GM18520 (cell line): Measurements from ENCODE around the gene CTNND1.

Experiments used
- ATAC-seq: cut with Tn5 transposase; IDR thresholded peaks from one replicate; pipeline ENCODE4 v1.9.1; 2021; ENCODE audit not compliant: unreplicated experiment

CTNND1 gene

DNA sequence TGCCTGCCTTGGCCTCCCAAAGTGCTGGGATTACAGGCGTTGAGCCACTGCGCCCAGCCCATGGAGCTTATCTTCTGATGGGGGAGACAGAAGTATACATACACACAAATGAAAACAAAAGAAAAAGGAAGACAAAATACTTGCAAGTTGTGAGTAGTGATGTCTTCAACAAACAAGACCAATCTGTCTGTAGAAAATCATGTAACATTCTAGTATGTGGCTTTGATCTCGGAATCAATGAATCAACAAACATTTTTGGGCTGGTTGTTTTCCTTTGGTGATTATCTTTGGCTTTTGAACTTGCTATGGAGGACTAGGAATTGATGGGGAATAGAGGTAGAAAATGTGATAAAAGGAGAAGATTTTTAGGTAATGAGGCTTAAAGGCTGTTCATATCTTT, 3.4 kb upstream of the CTNND1 start:
- ATAC-seq, result no peak

DNA sequence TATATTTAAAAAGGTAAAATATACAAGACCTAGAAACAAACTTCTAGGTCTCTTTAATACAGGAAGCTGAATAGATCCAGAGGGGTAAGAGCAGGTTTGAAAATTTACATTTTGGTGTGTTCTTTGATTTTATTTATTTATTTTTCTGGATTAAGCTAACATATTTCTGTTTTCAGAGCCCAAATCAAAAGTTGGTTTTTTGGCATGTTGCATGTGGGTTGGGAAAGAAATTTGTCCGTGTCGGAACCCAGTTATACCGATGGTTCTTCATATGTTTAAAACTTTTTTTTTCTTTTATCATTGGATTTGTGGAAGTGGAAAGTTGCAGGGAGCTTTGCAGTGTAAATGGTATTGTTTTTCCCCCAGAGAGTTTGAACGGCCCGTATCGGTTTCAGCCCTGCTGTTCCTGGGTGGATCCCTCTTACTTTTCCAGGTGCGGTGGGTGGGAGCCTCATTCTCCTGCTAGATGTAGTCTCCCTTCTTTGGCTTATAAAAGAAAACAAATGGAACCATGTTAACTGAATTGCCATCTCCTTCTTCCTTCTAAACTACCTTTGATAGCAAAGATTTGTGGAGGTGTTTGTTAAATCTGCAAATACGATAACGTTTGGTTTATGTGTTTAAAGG, 746 bp downstream of the CTNND1 start:
- no peak for ATAC-seq

- no peak for ATAC-seq
These were observed 2.0 kb downstream of the CTNND1 start for GRCh38 chr11:57763568-57763967.

DNA sequence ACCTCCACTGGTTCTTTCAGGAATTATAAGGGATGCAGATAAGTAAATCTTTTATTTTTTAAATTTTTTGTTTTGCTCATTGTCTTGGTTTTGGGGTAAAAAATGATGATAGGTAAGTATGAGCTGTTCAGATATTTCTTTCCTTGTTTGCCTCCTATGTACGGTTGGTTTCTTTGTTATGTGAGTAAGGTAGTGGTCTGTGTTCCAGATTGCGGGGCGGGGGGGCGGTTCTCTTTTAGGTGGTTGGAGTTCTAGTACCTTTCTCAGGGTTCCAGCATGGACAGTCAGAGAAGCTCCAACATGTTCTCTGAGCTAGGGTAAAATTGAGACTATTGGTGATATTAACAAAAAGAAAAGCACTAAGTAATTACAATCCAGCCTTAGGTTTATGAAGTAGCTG, 2.4 kb downstream of the CTNND1 start:
- no peak for ATAC-seq

GRCh38 chr11:57764566-57764965, 3.0 kb downstream of the CTNND1 start:
- ATAC-seq, result no peak

- ATAC-seq, result no peak
These were observed 3.4 kb downstream of the CTNND1 start for GRCh38 chr11:57764972-57765371.

- ATAC-seq, result no peak
These were observed 9.2 kb downstream of the CTNND1 start for GRCh38 chr11:57770793-57771192.

GRCh38 chr11:57771365-57771764, 9.8 kb downstream of the CTNND1 start:
- no peak for ATAC-seq

GRCh38 chr11:57772562-57772961, 11.0 kb downstream of the CTNND1 start:
- ATAC-seq, result no peak

DNA sequence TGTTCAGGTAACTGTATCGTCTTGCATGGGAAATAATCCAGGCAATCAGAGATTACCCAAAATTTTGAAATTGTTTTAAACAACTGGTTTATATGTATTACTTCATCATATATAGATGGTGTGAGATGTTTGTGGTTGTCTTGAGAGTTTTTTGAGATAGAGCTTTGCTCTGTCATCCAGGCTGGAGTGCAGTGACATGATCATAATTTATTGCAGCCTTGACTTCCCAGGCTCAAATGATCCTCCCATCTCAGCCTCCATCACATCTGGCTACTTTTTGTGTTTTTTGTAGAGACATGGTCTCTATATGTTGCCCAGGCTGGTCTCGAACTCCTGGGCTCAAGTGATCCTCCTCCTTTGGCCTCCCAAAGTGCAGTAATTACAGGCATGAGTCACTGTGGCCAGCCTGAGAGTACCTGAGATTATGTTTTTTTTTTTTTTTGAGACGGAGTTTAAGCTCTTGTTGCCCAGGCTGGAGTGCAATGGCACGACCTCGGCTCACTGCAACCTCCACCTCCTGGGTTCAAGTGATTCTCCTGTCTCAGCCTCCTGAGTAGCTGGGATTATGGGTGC, 11.5 kb downstream of the CTNND1 start:
- no peak for ATAC-seq

DNA sequence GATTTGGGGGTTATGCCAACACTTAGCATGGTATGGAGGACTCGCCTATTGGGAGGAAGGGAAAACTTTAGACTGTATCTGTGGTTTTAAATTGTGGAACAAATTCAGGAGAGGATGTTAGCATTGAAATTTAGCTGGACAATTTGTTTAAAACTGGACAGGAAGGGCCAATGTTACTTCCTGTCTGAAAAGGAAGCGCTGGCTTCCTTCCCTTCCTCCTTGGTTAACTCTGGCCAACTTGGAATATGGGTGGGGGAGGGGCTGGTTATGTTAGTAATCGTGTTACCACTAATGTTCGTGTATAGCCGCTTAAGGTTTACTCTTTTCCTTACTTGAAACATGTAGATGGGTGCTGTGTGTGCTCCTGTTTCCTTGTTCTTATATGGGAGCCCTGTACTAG, 13.9 kb downstream of the CTNND1 start:
- ATAC-seq, result no peak

GRCh38 chr11:57776031-57776521, 14.5 kb downstream of the CTNND1 start:
- no peak for ATAC-seq

- no peak for ATAC-seq
These were observed 15.1 kb downstream of the CTNND1 start for GRCh38 chr11:57776577-57777210.

DNA sequence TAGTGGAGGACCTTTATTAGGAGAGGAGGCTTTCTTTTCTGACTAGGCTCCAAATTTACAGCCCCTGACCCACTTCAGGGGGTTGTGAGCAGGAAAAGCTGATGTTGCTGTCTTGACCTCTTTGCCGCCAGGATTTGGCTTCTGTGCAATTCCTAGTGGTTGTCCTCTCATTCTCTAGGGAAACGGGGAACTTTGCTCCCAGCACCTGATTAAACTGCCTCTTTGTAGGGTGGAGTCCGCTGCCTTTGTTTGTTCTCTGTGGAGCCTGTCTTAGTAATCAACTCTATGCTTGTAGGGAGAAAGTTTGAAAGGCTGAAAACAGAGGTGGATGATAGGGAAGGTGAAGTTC, 16.3 kb downstream of the CTNND1 start:
- no peak for ATAC-seq

- ATAC-seq, result no peak
These were observed 16.9 kb downstream of the CTNND1 start for GRCh38 chr11:57778318-57779037.

DNA sequence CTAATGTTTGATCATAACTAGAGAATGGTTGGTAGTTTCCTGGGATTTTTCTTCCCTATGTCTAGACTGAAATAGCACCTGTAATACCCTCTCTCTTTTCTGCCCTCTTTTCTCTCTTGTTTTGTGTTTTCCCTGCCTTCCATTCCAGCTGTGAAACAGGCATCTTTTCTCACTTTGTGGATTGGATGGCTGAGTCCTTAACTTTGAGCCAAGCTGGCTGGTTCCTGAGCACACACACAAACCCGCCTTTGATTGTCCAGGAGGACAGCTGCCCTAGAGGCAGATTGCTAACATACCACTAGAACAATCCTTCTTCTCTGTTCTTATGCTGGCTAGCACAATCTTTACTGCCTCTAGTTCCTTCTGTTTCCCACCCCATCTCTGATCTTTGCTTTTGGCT, 17.7 kb downstream of the CTNND1 start:
- no peak for ATAC-seq

DNA sequence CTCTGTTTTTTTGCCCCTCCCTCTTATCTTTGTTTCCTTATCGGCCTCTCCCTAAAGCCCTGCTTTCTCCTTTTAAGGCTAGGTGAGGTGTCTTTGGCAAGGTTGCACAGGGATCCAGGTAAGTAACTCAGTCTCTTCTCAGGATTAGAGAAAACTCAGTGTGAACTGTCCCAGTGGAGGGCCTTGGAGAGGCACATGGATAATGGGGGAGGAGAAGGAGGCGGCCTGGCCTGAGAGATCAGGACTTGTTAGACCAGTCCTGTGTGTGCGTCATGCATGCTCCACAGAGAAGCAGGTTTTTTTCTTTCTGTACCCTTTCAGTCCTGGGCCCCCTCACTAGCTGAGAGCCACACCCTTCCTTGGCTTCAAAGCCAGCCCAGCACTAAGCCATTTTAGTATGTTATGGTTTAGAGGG, 19.9 kb downstream of the CTNND1 start:
- no peak for ATAC-seq

- ATAC-seq, result no peak
These were observed 23.5 kb downstream of the CTNND1 start for GRCh38 chr11:57785072-57785471.

GRCh38 chr11:57786436-57786835, 24.8 kb downstream of the CTNND1 start:
- no peak for ATAC-seq

GRCh38 chr11:57787006-57787604, 25.5 kb downstream of the CTNND1 start:
- ATAC-seq, result no peak

GRCh38 chr11:57787920-57788702, 26.5 kb downstream of the CTNND1 start:
- ATAC-seq, result no peak
